HG02798 (cell line): ENCODE results near the gene EEF1A2.

Source experiments
- ATAC-seq: cut with Tn5 transposase; IDR thresholded peaks from one replicate; pipeline ENCODE4 v1.9.1; 2021; ENCODE audit warnings: mild to moderate bottlenecking; ENCODE audit not compliant: unreplicated experiment, poor library complexity

The EEF1A2 gene

DNA sequence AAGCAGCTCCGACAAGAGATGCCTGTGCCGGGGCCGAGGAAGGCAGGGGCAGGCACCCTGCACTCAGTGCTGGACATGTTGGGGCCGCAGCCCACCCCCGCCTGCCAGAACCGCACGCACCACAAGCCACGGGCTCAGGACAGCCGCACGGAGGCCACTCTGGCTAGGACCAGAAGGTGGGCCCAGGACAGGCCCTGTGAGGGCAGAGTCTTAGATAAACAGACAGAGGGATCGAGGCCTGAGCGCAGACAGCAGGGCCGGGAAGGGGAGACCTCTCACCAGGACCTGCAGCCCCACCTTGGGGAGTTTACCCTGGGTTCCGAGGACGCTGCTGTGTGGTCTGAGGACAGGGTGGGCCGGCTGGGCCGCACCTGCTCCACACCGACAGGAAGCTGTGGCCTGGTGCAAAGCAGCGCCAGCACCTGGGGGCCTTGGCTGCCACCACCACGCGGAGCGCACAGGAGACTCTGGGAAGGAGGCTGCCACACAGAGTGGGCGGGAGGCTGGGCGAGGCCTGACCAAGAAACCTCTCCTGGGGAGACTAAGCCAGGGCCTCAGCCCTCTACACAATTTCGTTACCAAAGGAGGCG is 58.4 kb downstream of the EEF1A2 start:
- no peak for ATAC-seq

DNA sequence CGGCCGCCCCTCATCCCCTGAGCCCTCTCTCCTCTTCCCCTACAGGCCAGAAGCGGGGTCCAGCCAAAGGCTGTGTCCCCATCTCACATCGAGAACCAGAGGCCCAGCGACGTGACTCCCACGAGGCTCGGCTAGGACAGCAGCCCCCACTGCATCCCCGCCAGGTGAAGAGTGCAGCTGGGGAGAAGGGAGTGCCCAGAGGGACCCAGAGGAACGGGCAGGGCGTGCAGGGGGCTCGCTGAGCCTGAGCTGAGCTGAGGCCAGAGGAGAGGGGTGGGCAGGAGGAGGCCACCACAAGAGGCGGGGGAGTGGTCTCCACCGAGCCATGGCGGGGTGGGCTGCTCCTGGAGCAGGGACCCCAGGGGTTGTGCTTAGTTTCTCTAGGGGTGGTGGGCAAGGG is 59.0 kb downstream of the EEF1A2 start:
- ATAC-seq, result no peak

GRCh38 chr20:63438121-63438520 is 60.8 kb downstream of the EEF1A2 start:
- no peak for ATAC-seq
